ENCODE results near the gene PSMD13. TPM values are rescaled to one million over a fixed set of nuclear protein-coding genes. Genes with fewer than 3 reads are reported as not detected.

Gene PSMD13
- total and polyA plus RNA-seq, 2 of the 13 experiments (the other 11 are each of a cell fraction or from before 2014, with no cell fraction given) = 83.0 to 117 TPM

DNA sequence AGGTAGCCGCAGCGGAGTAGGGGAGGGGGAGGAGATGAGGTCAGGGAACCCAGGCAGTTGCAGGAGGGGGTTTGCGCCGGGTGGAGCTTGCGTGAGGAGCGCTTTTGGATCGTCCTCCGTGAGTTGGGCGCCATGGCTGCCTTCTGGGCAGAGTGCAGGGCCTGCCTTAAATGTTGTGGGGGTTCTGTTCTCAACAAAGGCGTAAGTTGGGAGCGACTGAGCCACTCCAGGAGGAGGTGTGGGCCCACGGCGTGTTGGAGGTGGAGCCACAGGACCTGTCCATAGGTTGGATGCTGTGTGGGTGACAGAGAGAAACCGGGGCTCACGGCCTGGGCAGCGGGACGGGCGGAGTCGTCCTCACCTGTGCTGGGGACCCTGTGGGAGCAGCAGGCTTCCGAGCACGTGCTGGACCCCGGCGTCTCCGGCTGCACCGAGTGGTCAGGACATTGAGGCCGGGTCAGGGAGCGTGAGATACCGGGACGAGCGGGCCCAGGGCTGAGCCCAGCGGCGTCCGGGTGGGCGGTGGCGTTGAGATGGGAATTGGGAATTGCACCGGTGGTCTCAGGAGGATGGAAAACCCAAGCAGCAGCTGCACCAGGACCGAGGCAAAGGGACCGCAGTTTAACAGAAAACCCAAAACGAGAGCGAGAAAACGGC lies 51.2 kb downstream of the PSMD13 start (continued):
- peak; percentile 21 for TF ChIP-seq HNRNPLL (IDR thresholded peaks at IDR 0.05; ENCODE audit: low read depth, low read length, poor library complexity, severe bottlenecking)
- TF ChIP-seq SALL2 (CRISPR knock-in tag; IDR thresholded peaks at IDR 0.05) = no peak
- TF ChIP-seq, protein P1, sequence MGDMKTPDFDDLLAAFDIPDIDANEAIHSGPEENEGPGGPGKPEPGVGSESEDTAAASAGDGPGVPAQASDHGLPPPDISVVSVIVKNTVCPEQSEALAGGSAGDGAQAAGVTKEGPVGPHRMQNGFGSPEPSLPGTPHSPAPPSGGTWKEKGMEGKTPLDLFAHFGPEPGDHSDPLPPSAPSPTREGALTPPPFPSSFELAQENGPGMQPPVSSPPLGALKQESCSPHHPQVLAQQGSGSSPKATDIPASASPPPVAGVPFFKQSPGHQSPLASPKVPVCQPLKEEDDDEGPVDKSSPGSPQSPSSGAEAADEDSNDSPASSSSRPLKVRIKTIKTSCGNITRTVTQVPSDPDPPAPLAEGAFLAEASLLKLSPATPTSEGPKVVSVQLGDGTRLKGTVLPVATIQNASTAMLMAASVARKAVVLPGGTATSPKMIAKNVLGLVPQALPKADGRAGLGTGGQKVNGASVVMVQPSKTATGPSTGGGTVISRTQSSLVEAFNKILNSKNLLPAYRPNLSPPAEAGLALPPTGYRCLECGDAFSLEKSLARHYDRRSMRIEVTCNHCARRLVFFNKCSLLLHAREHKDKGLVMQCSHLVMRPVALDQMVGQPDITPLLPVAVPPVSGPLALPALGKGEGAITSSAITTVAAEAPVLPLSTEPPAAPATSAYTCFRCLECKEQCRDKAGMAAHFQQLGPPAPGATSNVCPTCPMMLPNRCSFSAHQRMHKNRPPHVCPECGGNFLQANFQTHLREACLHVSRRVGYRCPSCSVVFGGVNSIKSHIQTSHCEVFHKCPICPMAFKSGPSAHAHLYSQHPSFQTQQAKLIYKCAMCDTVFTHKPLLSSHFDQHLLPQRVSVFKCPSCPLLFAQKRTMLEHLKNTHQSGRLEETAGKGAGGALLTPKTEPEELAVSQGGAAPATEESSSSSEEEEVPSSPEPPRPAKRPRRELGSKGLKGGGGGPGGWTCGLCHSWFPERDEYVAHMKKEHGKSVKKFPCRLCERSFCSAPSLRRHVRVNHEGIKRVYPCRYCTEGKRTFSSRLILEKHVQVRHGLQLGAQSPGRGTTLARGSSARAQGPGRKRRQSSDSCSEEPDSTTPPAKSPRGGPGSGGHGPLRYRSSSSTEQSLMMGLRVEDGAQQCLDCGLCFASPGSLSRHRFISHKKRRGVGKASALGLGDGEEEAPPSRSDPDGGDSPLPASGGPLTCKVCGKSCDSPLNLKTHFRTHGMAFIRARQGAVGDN (CRISPR knock-in tag; IDR thresholded peaks at IDR 0.05) = peak; percentile 72
- TF ChIP-seq ZFP62 (CRISPR knock-in tag; IDR thresholded peaks at IDR 0.05) = no peak
- TF ChIP-seq NR2F6 (IDR thresholded peaks at IDR 0.05) = no peak
- no peak for TF ChIP-seq NR2F6 (CRISPR knock-in tag; IDR thresholded peaks at IDR 0.05)
- no peak for TF ChIP-seq RAD21 (CRISPR knock-in tag; IDR thresholded peaks at IDR 0.05)
- no peak for TF ChIP-seq CBX5 (CRISPR knock-in tag; IDR thresholded peaks at IDR 0.05; ENCODE audit: borderline replicate concordance)
- no peak for TF ChIP-seq ARNT2 (CRISPR knock-in tag; IDR thresholded peaks at IDR 0.05; ENCODE audit: low read depth)
- no peak for TF ChIP-seq FOXA1 (IDR thresholded peaks at IDR 0.05)
- no peak for TF ChIP-seq FOXA1 (CRISPR knock-in tag; IDR thresholded peaks at IDR 0.05)
- peak; percentile 24; the same call in 1 of the 2 replicates for TF ChIP-seq NRL (CRISPR knock-in tag; IDR thresholded peaks at IDR 0.05; ENCODE audit: borderline replicate concordance)
- TF ChIP-seq SP140L (CRISPR knock-in tag; IDR thresholded peaks at IDR 0.05; ENCODE audit: borderline replicate concordance) = no peak
- TF ChIP-seq CHD2 (IDR thresholded peaks at IDR 0.05; ENCODE audit: low read depth, low read length) = no peak
- 0 out of 2 replicates have a peak, but pooled peaks have one; percentile 12 for TF ChIP-seq GABPB1 (CRISPR knock-in tag; IDR thresholded peaks at IDR 0.05)
- TF ChIP-seq, protein P2, sequence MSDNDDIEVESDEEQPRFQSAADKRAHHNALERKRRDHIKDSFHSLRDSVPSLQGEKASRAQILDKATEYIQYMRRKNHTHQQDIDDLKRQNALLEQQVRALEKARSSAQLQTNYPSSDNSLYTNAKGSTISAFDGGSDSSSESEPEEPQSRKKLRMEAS (IDR thresholded peaks at IDR 0.05) = peak; percentile 38
- peak; percentile 87 for TF ChIP-seq MTF2 (CRISPR knock-in tag; IDR thresholded peaks at IDR 0.05; ENCODE audit: borderline replicate concordance)
- no peak for TF ChIP-seq KAT8 (CRISPR knock-in tag; IDR thresholded peaks at IDR 0.05)
- TF ChIP-seq, protein P3, sequence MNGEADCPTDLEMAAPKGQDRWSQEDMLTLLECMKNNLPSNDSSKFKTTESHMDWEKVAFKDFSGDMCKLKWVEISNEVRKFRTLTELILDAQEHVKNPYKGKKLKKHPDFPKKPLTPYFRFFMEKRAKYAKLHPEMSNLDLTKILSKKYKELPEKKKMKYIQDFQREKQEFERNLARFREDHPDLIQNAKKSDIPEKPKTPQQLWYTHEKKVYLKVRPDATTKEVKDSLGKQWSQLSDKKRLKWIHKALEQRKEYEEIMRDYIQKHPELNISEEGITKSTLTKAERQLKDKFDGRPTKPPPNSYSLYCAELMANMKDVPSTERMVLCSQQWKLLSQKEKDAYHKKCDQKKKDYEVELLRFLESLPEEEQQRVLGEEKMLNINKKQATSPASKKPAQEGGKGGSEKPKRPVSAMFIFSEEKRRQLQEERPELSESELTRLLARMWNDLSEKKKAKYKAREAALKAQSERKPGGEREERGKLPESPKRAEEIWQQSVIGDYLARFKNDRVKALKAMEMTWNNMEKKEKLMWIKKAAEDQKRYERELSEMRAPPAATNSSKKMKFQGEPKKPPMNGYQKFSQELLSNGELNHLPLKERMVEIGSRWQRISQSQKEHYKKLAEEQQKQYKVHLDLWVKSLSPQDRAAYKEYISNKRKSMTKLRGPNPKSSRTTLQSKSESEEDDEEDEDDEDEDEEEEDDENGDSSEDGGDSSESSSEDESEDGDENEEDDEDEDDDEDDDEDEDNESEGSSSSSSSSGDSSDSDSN (CRISPR knock-in tag; IDR thresholded peaks at IDR 0.05) = peak; percentile 49; the same call in 1 of the 2 replicates
- TF ChIP-seq NONO (IDR thresholded peaks at IDR 0.05) = no peak
- no peak for TF ChIP-seq NONO (CRISPR knock-in tag; conservative IDR thresholded peaks at IDR 0.05)

Measured in HepG2 (cell line).